GM19328 (cell line): ENCODE data around the gene TMPRSS11A.

ENCODE experiments used
- ATAC-seq: cut with Tn5 transposase; IDR thresholded peaks from one replicate; pipeline ENCODE4 v1.9.1; 2021; ENCODE audit warnings: mild to moderate bottlenecking, moderate library complexity; ENCODE audit not compliant: unreplicated experiment

The TMPRSS11A gene

DNA sequence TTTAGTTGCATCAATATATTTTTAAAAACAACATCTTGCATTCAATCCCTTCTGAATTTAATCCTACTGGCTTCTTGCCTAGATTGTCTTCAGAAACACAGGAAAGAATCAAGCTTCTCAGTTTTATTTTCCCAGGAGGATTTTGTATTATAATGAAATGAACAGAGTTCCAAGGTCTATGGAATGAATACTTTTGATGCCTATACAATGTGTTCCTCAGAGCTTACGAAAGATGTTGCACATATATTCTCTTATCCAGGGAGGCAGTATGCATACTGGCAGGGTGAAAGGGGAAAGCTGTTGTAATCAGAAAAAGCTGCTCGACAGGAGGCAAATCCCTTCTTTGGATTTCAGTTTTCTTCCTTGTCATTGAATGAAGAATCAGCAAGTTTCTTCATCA lies 88.3 kb downstream of the TMPRSS11A start:
- ATAC-seq, result no peak

DNA sequence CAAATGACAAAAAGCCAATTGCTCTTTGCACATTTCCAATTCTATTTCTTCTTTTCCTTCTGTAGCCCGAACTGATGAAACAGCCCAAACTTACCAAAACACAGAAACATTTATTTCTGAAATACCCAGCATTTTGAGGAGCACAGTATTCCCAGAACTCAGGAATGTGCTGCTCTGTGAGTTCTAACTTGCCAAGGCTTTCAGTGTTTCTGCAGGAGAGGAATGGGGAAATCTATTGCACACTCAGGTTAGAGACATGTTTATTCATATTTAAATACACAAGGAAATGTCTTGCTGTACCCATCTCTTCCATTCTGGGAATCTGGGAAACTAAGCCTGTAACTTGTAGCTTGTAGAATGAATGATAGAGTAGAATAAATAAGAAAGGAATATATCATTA lies 90.2 kb downstream of the TMPRSS11A start:
- no peak for ATAC-seq

DNA sequence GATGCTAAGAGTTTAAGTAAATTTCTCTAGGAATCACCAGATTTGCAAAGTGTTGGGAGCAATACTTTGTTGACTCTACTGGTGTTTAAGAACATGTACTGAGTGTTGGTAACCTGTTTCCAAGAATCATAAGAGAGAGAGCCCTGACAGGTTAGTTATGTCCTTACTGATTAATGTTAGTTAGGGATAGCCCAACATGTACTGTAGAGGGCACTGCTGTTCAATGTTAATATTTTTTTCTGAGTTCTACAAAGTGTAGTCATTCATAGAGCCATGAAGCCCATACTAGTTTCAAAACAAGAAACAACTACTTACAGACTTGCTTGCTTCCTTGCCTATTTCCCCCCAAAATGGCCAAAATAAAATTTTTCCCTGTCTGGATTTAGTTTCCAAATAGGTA lies 91.4 kb downstream of the TMPRSS11A start:
- ATAC-seq, result no peak

DNA sequence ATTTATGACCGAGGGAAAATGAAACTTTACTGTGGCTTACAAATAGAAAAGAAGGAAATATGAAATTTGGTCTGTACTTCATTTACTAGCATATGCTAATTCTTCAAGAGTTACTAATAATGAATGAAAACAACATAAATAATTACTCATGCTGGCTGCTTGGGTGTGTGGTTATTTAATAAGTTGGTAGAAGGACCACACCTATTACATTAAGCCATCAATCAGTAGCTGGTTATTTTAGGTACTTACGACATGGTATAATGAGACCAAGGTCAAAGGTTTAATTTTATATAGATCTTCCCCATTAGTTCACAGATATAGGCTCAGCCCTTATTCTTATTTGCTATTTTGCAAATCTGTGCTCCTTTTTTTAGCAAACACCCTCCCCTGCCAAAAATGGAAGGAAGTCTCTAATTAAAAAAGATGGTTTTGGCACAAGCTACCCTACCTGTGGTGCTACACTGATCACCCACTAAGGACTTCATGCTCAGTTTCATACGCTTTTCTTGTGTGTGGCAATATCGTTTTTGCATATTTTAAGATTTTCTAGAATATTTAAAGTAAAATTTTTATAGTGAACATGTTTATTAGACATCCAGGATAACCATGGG lies 93.6 kb downstream of the TMPRSS11A start:
- no peak for ATAC-seq

- ATAC-seq, result no peak
Measured at GRCh38 chr4:67861513-67861912, 101.8 kb downstream of the TMPRSS11A start.
